ENCODE results near the gene S100A11.

DNA sequence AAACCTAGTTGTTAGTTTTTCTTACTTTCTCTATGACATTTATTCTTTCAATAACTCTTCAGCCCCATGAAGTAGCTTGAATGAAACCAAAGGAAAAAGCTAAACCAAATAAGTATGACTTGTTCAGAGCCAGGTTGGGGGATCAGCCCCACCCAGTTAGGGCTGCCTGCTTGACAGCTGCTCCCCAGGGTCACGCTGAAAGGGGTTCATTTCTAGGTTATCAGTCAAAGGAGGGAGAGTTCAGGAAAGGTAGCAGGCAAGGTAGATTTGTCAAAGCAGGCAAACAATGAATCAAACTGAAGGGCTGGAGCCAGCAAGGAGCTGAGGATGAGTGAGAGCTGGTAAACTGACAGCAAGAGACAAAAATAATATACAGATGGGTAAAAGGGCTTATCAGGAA, 3.1 kb upstream of the S100A11 start:
- TF ChIP-seq, protein P1, sequence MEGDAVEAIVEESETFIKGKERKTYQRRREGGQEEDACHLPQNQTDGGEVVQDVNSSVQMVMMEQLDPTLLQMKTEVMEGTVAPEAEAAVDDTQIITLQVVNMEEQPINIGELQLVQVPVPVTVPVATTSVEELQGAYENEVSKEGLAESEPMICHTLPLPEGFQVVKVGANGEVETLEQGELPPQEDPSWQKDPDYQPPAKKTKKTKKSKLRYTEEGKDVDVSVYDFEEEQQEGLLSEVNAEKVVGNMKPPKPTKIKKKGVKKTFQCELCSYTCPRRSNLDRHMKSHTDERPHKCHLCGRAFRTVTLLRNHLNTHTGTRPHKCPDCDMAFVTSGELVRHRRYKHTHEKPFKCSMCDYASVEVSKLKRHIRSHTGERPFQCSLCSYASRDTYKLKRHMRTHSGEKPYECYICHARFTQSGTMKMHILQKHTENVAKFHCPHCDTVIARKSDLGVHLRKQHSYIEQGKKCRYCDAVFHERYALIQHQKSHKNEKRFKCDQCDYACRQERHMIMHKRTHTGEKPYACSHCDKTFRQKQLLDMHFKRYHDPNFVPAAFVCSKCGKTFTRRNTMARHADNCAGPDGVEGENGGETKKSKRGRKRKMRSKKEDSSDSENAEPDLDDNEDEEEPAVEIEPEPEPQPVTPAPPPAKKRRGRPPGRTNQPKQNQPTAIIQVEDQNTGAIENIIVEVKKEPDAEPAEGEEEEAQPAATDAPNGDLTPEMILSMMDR (IDR thresholded peaks at IDR 0.05): no peak
- TF ChIP-seq POLR2A (IDR thresholded peaks at IDR 0.05) (no peak), POLR2AphosphoS5 (IDR thresholded peaks at IDR 0.05) (no peak)

All from gastroesophageal sphincter (tissue), 3 donors.